GM15510 (cell line): ENCODE data around the gene UROC1.

Source experiments
- POLR2A ChIP-seq: IDR thresholded peaks from 3 replicates; pipeline ENCODE4 v1.6.1; 2011; ENCODE audit warnings: borderline replicate concordance; ENCODE audit not compliant: insufficient read length; ENCODE audit errors: extremely low read depth

UROC1 gene

DNA sequence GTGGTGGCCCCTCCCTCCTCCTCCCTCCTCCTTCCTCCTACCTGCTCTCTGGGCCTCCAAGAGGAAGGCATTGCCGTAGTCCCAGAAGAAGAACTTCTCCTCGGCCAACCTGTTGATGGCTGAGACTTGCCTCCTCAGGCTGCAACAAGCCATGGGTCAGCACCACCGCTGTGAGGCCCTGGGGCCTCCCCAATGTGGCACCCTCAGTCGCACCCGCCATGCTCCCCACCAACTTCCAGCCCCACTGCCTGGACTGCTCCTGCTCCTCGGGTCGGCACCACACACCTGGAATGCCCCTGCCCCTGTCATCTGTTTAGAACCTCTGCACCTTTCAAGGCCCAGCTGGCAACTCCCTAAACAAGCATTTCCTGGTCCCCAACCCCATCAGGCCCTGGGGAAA, 17.6 kb downstream of the UROC1 start:
- no peak for TF ChIP-seq POLR2A

GRCh38 chr3:126499401-126499800, 18.2 kb downstream of the UROC1 start:
- no peak for TF ChIP-seq POLR2A

- TF ChIP-seq POLR2A: no peak
These were observed 18.6 kb downstream of the UROC1 start for GRCh38 chr3:126498929-126499328.

DNA sequence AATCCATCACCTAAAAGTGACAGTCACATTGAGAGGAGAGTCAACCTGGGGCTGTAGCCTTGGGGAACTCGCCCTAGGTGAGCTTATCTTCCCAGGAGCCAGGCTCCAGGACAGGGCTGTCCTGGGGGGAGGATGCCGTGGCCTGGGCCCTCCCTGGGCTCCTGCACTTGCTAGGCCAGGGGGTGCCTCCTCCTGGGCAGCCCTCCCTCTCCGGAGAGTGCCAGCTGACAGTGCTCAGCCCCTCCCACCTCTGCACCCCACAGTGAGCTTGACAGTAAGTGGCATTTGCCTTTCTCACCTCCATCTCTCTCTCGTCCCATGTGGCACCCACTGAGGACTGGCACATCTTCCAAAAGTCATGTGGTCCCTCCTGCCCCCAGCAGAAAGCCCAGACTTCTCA, 19.1 kb downstream of the UROC1 start:
- no peak for TF ChIP-seq POLR2A

- no peak for TF ChIP-seq POLR2A
These were observed 19.6 kb downstream of the UROC1 start for GRCh38 chr3:126497956-126498355.

DNA sequence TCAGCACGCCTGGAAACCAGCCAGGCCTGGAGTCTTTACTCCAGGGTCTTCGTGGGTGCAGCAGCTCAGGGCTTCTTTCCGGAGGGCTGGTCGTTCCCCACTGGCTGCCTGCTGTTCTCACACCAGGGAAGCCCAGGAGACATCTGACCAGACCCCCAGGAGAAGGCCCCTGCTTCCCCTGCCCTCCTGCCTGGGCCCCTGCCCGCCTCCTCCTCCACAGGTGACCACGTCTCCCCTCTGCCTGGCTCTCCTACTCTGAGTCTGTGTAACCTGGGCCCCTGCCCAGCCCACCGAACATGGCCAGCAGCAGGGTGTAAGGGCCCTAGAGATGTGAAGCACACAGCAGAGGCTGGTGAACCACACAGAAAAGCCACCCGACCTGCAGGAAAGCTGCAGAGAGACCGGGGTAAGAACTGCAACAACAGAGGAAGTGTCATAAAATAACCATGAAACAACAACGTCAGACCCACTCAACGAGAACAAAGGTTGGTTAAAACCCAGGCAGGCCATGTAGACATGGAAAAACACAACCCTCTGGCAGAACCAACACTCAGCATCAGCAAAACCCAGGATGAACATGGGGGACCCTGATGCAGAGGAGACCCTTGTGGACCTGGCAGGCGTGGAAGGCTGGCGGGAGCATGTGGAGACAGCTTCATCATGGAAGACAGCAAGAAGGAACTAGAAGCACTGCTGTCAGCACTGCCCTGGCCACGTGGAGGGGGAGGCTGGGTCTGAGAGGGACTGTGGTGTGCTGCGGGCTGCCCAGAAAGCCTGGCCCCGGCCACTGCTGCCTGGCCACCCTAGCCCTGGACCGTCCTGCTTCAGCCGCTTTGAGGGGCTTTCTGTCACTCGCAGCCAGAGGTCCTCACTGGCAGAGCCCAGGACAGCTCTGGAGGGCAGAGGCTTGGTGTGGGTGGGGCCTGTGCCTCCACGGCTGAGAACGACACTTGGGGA, 20.4 kb downstream of the UROC1 start:
- no peak for TF ChIP-seq POLR2A

- no peak for TF ChIP-seq POLR2A
These were observed 21.8 kb downstream of the UROC1 start for GRCh38 chr3:126495786-126496185.

DNA sequence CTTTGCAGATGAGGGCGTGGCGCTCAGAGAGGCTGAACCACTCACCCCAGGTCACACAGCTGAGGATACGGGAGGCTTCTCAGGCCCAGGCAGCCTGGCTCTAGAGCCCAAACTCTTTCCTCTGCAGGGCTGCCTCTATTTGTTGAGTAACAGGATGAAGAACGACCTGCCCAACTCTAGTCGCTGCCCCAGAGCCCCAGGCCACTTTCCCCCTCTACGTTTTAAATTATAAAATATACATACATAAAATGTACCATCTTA, 22.7 kb downstream of the UROC1 start:
- no peak for TF ChIP-seq POLR2A

DNA sequence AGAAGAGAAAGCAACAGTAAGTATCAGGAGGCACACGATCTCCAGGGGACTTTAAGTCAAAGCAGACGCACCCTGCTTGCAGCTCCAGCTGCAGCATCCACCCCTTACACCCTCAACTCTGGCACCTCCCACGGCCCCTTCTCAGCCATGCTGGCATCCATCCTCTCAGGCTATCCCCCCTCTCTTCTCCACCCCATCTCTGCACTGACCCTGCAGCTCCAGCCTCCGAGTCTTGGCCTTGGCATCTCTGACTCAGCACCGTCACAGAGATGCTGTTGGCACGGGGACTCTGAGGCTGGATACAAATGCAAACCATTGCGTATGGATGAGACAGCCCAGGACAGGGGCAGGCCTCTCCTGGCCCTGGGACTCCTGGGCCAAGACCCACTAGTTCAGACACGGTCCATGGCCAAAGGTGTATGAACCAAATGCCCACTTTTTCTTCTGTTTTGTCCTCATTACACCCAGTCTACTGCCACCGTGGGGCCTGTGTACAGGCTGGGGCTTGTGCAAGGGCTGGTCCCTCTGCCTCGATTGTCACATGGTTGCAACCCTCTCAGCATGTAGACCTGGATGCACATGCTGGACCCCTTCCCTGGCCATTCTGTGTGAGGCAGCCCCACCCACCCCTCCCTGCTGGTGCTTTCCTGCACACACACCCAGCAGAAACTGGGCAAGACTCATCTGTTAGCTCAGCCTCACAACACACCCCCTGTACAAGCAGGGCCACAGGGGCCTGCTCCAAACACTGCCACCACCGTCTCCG, 23.2 kb downstream of the UROC1 start:
- TF ChIP-seq POLR2A: no peak

GRCh38 chr3:126493739-126494138, 23.8 kb downstream of the UROC1 start:
- no peak for TF ChIP-seq POLR2A

DNA sequence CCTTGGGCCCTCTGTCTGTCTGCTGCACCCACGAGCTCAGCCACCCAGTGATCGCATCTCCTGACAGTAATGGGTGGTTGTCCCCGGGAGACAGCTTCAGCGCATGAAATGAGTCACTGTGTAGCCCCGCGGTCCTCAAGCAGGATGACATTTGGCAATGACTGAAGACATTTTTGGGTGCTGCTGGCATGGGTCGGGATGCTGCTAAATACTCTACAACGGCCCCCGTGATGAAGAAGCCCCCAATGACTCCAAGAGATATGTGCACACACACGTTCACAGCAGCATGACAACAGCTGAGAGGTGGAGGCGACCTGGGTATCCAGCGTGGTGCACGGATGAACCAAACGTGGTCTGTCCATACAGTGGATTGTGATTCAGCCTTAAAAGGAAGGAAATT, 24.5 kb downstream of the UROC1 start:
- no peak for TF ChIP-seq POLR2A

GRCh38 chr3:126491221-126492013, 26.2 kb downstream of the UROC1 start:
- no peak for TF ChIP-seq POLR2A

DNA sequence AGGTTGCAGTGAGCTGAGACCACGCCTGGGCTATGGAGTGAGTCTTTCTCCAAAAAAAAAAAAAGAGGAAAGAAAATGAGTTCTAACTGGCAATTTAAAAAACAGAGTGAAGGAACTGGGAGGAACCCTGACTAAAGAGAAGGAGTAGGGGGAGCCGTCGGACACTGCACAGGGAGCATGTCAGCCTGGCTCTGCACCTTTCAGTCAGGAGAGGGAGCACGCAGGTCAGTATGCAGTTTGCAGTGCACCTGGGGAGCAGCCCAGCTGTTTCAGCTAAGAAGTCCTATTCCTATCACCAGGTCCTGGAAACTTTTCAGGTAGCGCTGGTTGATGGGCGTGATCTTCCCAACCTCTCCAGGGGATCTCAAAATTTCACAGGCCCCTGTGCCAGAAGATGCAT, 27.0 kb downstream of the UROC1 start:
- no peak for TF ChIP-seq POLR2A

- no peak for TF ChIP-seq POLR2A
These were observed 28.5 kb downstream of the UROC1 start for GRCh38 chr3:126488886-126489569.

DNA sequence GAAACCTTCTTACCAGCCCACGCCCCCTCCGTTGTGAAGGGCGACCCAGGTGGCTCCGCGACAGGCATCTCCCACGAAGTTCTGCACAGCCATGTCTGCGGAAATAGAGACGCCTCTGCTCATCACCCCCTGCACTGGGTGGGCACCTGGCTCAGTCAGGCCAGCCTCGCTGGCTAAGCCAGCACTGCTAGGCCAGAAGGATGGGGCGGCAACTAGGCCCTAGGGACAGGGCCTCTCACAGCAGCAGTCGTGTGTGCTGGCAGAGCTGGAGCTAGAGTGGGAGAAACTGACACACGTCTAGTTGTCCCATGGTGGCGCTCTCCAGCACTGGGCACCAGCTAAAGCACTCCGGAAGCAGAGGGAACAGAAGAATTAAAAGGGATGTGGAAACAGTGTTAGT, 29.4 kb downstream of the UROC1 start:
- no peak for TF ChIP-seq POLR2A

GRCh38 chr3:126487151-126487771, 30.3 kb downstream of the UROC1 start:
- no peak for TF ChIP-seq POLR2A
